ENCODE data around the gene SERP2. TPM values are rescaled to one million over a fixed set of nuclear protein-coding genes. Genes with fewer than 3 reads are reported as not detected.
A peak's percentile ranks its signal among the peaks of the same experiment; 100 is the strongest.

The SERP2 gene
- total RNA-seq, 1 experiment from 2014 or later: not detected

DNA sequence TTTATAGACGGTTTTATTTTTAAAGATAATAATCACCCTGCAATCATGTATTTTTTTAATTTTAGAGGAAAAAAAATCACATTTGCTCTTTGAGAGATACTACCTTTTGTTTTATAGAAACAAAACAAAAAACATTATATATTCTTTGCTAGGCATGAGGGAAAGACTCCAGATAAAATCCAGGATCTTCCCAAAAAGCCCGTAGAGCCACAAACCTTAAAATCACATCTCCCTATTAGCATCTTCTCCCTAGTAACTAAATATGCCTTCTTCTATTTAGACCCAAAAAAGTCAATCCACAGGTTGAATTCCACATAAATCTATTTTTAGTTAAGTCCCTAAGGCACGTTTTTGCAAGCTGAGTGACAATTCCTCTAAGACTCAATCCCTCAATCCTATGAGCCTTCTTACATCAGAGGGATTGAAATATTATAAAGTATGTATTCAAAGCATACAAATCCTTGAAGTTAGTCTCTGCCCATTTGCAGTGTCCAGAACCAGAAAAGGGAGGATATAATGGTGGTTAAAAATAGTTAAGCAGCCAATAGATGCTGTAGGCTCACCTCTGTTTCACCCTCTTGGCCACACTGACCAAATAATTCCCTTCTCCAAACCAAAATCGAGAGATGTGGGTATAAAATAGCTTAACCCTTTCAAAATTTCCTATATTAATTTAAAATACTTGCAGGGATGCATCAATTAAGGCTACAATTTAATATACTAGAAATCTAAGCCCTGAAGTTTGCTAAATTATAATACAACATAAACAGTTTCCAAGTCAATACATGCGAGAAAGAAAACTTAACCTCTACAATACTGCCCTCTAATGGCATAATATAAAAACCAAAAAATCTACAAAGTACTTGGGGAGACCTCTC is 64.0 kb downstream of the SERP2 start:
- POLR2A ChIA-PET: interaction anchor here (0.6 to 7.6 kb wide), 59 partner anchors 9 to 530 kb away, joined by 3 to 172 read pairs (median 5); no protein-coding TSS in a partner anchor
- H3K79me2 ChIP-seq (ENCODE audit: insufficient read depth, low read length): peaks cover 29% of the 10 kb centered on the region
- no peaks in the 10 kb centered on the region for H3K9me2 ChIP-seq (ENCODE audit: insufficient read depth)
- no peak for DNase-seq (ENCODE audit: low read depth, low spot score)
- RAD21 ChIA-PET (ENCODE audit: low non-redundant PET in 1 of 2, low total read pairs in 2 of 2, uncharacterized antibody in 2 of 2, unreplicated experiment in 2 of 2): interaction anchor here (0.7 to 2.3 kb wide), 11 partner anchors 81 to 532 kb away, joined by 3 to 19 read pairs (median 5); no protein-coding TSS in a partner anchor
- no peaks in the 10 kb centered on the region for H3K9me3 ChIP-seq (ENCODE audit: control insufficient read depth in 1 of 2, insufficient read depth in 1 of 2, low read depth in 1 of 2, low read length in 2 of 2)
- peaks cover 6% of the 10 kb centered on the region; the same call in 1 of the 2 replicates for H4K20me1 ChIP-seq (ENCODE audit: insufficient read depth)
- TF ChIP-seq, protein P1, sequence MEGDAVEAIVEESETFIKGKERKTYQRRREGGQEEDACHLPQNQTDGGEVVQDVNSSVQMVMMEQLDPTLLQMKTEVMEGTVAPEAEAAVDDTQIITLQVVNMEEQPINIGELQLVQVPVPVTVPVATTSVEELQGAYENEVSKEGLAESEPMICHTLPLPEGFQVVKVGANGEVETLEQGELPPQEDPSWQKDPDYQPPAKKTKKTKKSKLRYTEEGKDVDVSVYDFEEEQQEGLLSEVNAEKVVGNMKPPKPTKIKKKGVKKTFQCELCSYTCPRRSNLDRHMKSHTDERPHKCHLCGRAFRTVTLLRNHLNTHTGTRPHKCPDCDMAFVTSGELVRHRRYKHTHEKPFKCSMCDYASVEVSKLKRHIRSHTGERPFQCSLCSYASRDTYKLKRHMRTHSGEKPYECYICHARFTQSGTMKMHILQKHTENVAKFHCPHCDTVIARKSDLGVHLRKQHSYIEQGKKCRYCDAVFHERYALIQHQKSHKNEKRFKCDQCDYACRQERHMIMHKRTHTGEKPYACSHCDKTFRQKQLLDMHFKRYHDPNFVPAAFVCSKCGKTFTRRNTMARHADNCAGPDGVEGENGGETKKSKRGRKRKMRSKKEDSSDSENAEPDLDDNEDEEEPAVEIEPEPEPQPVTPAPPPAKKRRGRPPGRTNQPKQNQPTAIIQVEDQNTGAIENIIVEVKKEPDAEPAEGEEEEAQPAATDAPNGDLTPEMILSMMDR (IDR thresholded peaks at IDR 0.05 in 2 of 3, conservative IDR thresholded peaks at IDR 0.05 in 1 of 3; ENCODE audit: borderline replicate concordance in 1 of 3, insufficient read depth in 1 of 3, low read depth in 2 of 3, low read length in 2 of 3): peak in 2 of 3 experiments; percentile 6 to 58; a peak in 2 of 6 replicates
- TF ChIP-seq ZNF274 (IDR thresholded peaks at IDR 0.05; ENCODE audit: low read depth, low read length) (no peak), EZH2phosphoT487 (IDR thresholded peaks at IDR 0.05; ENCODE audit: borderline replicate concordance) (no peak)
- peak overlapping the region; percentile 93 for H3K4me2 ChIP-seq (ENCODE audit: low read length)
- BruUV-seq (replicated peaks): TSS peak; percentile 79
- no peak for ATAC-seq
- intact Hi-C loops (cut with micrococcal nuclease): loop anchor here (1.0 to 5.0 kb wide), 3 partner anchors 35 to 529 kb away; no protein-coding TSS in a partner anchor
- peaks cover 28 to 47% of the 10 kb centered on the region in 2 experiments for H3K4me1 ChIP-seq (ENCODE audit: control insufficient read depth in 1 of 2, insufficient read depth in 2 of 2, low read length in 2 of 2)
- CTCF ChIA-PET: interaction anchor here (0.7 to 4.9 kb wide), 20 partner anchors 9 to 558 kb away, joined by 3 to 91 read pairs (median 4); partner anchors contain the start of genes CCDC122 and LACC1
- peaks cover 13 to 21% of the 10 kb centered on the region in 2 experiments; a peak in 3 of 4 replicates for H3K36me3 ChIP-seq (ENCODE audit: control insufficient read depth in 1 of 2, insufficient read depth in 2 of 2, low read length in 2 of 2)
- peak overlapping the region; percentile 67 for H3K27ac ChIP-seq (ENCODE audit: low read depth, low read length)
- no peak overlapping the region for H2AFZ ChIP-seq (ENCODE audit: low read depth, low read length, poor library complexity, severe bottlenecking)
- peak overlapping the region; percentile 54 to 90 for H3K4me3 ChIP-seq (replicated peaks in 1 of 2; ENCODE audit: low read depth in 1 of 2, low read length in 2 of 2)
- H3K27me3 ChIP-seq (ENCODE audit: insufficient read depth, low read length): no peaks in the 10 kb centered on the region
- H3K9ac ChIP-seq (ENCODE audit: low read length): peak overlapping the region; percentile 90

All from HCT116 (cell line).